ENCODE results near the gene SEPTIN10.
A peak's percentile ranks its signal among the peaks of the same experiment; 100 is the strongest.

SEPTIN10 gene

GRCh38 chr2:109523121-109523520, 90.6 kb downstream of the SEPTIN10 start:
- DNase-seq (ENCODE audit: low read depth in 2 of 2) = no peak

GRCh38 chr2:109522063-109522374, 91.7 kb downstream of the SEPTIN10 start:
- DNase-seq (ENCODE audit: low read depth in 2 of 2) = no peak

DNA sequence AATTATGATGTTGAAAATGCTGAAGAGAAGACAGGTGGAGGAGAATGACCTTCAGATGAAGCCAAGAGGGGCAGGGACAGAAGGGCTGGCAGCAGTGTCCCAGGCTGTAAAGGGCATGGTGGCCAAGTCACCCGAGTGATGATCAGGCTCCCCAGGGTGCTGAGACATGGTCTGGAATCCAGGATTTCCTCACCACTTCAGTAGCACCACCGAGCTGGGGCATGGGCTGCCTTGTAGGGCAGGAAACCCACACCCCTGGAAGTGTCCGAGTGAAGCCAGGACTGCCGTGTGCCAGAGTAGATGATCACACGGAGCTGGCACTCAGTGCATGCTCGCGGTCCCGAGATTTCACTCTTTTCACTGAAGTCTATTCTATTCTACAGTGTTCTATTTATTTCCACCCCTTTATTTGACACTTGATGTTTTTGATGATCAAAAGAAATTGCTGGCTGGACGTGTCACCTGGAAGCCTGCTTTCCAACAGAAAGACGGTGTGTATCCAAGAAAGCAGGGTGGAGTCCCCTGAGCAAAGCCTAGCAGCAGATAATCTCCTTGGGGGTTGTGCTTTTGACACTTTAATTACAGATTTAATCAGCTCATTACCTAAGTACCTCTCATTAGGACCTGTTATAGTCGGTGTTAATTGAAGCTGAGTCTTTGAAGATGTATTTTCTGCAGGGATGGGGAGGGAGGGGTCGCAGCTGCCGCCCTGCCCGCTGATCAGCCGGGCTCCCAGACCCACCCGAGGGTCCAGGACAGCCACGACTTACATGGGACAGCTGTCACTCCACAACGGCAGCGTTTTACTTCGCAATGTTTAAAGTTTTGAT, 92.3 kb downstream of the SEPTIN10 start:
- no peak for DNase-seq (ENCODE audit: low read depth in 2 of 2)

DNA sequence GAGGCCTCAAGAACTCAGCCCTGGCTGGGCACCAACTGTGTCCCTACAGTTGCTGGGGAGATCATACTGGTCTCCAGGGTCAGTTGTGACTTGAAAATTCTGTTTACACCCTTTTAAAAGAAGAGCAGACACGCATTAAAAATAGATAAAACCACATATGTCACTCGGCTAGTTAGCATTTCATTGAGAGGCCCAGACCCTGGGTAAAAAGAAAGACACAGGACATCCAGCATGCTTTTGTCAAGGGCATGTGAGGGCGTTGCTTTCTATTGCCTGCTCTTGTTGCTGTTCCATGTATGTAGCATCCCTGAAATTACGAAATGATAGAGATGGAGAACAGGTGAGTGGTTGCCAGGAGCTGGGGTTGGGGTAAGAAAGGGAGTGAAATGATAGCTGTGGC, 94.3 kb downstream of the SEPTIN10 start:
- DNase-seq (ENCODE audit: low read depth in 2 of 2) = no peak

DNA sequence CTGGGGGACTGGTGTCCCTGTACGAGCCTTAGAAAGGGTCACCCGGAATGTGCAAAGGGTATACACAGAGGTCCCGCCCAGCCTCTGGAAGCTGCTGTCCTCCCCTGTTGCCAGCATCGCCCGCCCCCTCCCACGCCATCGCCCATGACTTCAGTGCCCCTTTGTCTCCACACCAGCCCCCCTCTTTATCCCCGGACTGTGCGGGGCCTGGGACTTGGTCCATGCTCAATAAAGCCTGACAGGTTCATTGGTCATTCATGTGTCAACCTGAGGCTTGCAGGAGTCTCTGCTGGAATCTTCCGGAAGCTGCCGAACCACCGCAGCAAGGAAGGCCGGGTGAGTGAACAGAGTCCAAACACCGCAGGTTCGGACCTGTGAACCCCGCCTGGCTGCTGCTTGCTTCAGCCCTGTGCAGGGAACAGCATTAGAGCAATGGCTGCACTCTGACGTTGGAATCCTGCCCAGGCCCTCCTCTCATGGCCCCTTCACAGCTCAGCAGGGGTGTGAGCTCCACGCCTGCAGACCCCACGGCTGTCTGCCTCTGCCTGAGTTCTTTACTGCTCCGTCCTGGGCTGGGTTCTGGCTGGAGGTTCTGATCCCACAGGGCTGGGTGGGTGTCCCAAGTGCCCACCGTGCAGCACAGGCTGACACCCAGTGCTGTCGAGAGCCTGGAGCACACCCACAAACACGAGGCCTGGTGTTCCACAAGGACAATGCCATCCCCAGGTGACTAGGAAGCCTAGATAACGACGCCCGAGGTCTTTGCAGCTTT, 96.5 kb downstream of the SEPTIN10 start:
- no peak for DNase-seq (ENCODE audit: low read depth in 2 of 2)

DNA sequence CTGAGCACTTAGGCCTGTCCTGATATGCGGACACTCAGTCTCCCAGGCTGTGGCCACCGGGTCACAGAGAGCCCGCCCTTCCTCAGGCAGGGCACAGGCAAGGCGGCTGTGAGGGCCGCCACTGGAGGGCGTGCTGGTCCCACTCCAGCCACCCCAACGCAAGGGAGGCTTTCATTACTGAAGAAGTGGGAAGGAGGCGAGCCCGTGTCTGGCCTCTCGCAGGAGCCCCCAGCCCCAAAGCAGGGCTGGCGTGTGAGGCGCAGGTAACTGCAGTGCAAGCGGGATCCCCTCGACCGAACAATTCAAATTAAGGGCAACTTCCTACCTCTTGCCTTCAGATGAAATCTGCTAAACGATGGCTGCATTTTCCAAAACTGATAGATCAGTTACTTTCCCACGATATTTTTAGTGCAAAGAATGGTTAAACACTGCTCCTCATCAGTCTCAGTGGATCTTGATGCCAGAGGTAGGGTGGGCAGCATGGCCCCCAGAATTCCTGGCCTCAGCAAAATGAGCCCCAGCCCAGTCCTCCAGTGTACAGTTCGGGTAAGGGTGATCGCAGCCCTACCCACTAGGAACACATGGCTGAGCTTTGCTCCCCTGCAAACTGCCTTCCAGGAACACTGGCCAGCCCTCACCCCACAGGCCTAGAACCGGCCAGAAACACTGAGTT, 97.2 kb downstream of the SEPTIN10 start:
- no peak for DNase-seq (ENCODE audit: low read depth in 2 of 2)

DNA sequence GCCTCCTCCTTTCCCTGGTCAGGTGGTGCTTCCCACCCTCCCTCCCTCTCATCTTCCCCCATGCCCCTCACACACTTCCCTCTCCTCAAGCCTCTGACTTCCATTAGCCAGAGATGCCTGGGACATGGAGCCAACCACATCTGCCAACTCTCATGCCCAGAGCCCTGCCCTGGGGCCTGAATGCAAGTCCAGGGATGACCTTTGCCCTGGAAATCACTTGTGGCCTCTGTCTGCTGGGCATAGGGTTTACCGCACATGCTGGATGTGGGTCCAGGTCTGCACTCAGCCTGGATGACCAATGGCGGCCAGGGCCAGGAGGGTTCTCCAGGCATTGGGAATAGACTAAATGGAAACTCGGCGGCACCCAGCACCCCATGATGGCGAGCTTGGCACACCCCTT, 98.9 kb downstream of the SEPTIN10 start:
- DNase-seq (ENCODE audit: low read depth in 2 of 2) = no peak

GRCh38 chr2:109513749-109514588, 99.8 kb downstream of the SEPTIN10 start:
- DNase-seq (ENCODE audit: low read depth in 2 of 2) = no peak

GRCh38 chr2:109513230-109513629, 100.5 kb downstream of the SEPTIN10 start:
- no peak for DNase-seq (ENCODE audit: low read depth in 2 of 2)

GRCh38 chr2:109512076-109512475, 101.7 kb downstream of the SEPTIN10 start:
- no peak for DNase-seq (ENCODE audit: low read depth in 2 of 2)

- DNase-seq (ENCODE audit: low read depth in 2 of 2) = no peak
Observed at GRCh38 chr2:109511168-109511567, 102.6 kb downstream of the SEPTIN10 start.

DNA sequence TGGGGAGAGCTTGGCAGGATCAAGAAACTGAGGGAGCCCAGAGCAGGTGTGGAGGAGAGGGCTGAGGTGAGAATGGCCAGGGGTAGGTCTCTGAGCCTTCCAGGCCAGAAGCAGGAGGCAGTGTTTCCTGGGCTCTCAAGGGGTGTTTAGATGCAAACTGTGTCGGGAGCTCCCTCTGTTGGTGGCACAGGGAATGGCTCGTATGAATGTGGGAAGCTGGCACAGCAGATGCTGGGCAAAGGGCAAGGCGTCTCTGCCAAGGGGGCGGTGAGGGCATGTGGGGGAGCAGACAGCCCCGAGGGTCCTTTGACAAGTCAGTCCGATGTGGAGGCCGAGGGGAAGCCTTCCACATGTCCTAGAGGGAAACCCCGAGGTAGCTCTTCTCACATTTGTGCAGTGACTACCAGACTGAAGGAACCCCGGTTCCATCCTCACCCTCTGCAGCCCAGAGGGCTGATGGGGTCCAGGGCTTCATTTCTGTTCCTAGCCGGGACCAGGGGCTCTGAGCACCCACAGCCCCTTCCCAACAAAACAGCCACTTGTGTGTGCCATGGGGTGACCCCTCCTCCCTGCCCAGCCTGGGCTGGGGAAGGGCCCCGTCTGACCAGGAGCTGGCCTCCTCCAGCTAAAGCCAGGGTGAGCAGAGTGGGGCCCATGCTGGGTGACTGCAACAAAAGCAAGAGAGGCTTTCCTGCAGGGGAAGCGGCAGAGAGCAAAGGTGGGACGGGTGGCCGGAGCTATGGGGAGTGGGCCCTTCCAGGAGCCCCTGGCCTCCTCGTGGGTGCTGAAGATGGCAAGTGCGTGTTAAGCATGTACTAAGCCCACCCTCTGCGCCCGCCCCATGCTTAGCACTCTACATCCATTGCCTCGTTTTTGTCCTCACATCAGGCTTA, 103.4 kb downstream of the SEPTIN10 start:
- peak; percentile 47 to 64 for DNase-seq (ENCODE audit: low read depth in 2 of 2)

DNA sequence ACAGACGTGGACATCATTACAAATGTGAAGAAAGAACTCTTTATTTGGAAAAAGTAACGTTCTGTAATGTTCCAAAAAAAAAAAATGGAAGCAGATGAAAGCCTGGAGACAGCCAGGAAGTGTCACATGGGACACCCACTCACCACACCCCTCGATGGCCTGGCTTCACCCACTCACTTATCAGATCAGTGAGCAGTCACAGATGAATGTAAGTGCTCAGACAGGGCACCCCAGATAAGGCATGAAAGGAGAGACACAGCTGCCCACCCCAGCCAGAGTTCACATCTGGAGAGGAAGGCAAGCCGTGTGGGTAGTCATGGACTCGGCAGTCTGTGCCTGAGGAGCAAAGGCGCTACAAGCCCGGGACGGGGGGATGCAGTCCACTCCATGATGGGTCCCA, 105.2 kb downstream of the SEPTIN10 start:
- no peak for DNase-seq (ENCODE audit: low read depth in 2 of 2)

DNA sequence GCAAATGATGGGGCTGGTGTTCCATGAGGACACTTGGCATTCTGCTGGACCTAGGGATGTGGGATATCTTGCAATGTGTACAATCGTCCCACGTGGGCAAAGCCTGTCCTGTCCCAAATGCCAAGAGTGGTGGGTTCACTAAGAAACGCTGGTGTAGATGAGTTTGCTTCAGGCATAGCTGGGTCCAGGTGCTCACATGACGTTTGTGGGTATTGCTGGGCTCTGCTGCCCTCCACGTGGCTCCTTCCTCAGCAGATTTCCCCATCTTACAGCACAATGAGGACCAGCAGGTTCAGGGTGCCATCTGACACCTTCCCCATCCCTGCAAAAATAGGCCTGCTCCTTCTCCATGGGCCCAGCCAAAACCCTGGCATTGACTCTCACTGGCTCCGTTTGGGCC, 105.9 kb downstream of the SEPTIN10 start:
- DNase-seq (ENCODE audit: low read depth in 2 of 2) = no peak

- DNase-seq (ENCODE audit: low read depth in 2 of 2) = no peak
Observed at GRCh38 chr2:109507217-109507616, 106.5 kb downstream of the SEPTIN10 start.

- no peak for DNase-seq (ENCODE audit: low read depth in 2 of 2)
Observed at GRCh38 chr2:109503191-109503590, 110.6 kb downstream of the SEPTIN10 start.

DNA sequence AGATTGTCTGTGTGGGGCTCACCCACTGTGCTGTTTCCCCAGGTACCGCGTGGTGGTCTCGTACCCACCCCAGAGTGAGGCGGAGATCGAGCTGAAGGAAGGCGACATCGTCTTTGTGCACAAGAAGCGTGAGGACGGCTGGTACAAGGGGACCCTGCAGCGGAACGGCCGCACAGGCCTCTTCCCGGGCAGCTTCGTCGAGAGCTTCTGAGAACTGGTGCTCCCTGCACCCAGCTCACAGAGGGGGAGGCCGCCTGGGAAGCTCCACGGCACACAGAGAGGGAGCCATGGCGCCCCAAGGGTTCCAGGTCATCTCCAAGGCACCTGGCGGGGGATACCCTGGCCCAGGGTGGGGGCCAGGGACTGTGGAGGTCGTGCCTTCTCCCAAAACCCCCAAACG, 112.3 kb downstream of the SEPTIN10 start:
- DNase-seq (ENCODE audit: low read depth in 2 of 2) = no peak

DNA sequence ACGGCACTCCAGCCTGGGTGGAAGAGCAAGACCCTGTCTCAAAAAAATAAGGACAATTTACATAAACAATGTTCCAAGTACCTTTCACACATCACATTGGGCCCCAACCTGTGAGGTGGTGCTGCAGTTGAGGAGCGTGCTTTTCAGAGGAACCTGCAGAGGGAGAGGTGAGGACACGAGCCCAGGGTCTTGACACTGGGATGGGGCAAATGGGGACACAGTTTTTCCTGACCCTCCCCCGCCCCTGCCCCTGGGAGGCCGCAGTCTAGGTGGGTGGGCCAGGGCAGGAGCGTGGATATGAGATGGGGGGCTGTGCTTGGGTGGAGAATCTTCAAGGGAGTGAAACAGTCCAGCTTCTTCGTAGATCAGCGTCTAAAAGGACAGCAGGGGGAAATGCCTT, 112.9 kb downstream of the SEPTIN10 start:
- DNase-seq (ENCODE audit: low read depth in 2 of 2) = no peak

DNA sequence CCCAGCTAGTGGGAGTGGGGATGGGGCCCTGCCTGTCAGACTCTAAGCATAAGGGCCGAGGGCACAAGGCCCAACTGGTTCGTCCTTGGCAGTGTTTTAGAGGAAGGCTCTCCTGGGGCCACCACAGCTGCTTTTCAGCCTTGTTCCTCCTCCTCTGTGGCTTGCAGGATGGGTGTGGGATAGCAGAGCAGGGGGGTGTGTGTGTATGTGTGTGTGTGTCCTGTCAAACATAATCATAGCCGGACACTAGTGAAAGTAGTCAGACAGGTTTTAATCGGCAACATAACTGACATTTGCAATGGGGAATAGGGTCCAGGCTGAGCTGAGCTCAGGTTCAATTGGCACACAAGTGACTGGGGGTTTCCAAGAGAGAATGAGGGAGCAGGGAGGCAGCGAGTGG, 114.2 kb downstream of the SEPTIN10 start:
- DNase-seq (ENCODE audit: low read depth in 2 of 2) = no peak

DNA sequence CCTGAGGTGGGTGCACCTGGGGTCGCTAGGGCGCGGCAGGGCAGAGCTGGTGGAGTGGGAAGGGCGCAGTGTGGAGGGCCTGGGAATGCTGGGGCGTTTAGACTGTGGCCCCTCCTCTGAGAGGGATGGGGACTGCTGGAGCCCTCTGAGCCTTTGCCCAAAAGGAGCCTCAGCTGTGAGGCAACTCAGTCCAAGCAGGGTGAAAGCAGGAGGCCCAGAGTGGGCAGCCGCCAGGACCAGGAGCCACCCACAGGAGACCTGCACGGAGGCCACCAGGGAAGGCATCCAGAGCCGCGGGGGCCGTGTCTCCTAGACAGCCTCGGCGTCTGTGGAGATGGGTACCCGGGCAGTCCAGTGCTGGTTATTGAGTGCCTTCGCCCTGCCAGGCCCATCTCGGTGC, 114.9 kb downstream of the SEPTIN10 start:
- no peak for DNase-seq (ENCODE audit: low read depth in 2 of 2)
